Body of pancreas (tissue), 4 donors: ENCODE results near the gene AADACL3. TPM values are rescaled to one million over a fixed set of nuclear protein-coding genes. Genes with fewer than 3 reads are reported as not detected.
"Not testable (repeated sequence)": the region's sequence is repeated elsewhere in the genome, so short reads cannot be mapped to it uniquely, and the experiment has no call there.

Source experiments
- ATAC-seq: fragments of 150-250 bp; one replicate; pipeline ENCODE4 v1.9.1; 2016
- DNase-seq, 4 donors: peaks; one replicate each; pipeline ENCODE4 v3.0.0-alpha.2; 2019
- H3K27ac ChIP-seq, 4 donors: fragments of 200-600 bp; sonication (generic); 1 replicate in 3 of 4; 2 replicates in 1 of 4; pipeline versions ENCODE4 v1.5.1 to v1.6.1; 2016 to 2019; ENCODE audit warnings: mild to moderate bottlenecking in 1 of 4, mixed read lengths in 1 of 4, moderate library complexity in 1 of 4
- H3K27me3 ChIP-seq, 2 donors: fragments of 200-600 bp; sonication (generic); one replicate each; pipeline ENCODE4 v1.6.0; 2016; ENCODE audit warnings: mild to moderate bottlenecking in 1 of 2
- H3K36me3 ChIP-seq, 2 donors: fragments of 200-600 bp; sonication (generic); replicated peaks in 1 of 2; 2 replicates each; pipeline ENCODE4 v1.5.1; 2016; ENCODE audit warnings: low read depth in 2 of 2; ENCODE audit not compliant: insufficient read depth in 1 of 2
- H3K4me1 ChIP-seq: fragments of 200-600 bp; sonication (generic); one replicate; pipeline ENCODE4 v1.6.0; 2016
- H3K4me3 ChIP-seq, 2 donors: fragments of 200-600 bp; sonication (generic); 1 replicate in 1 of 2; 2 replicates in 1 of 2; pipeline ENCODE4 v1.5.1; 2016 to 2019
- H3K9me3 ChIP-seq, 3 donors: fragments of 200-600 bp; sonication (generic); 1 replicate in 2 of 3; 2 replicates in 1 of 3; pipeline ENCODE4 v1.5.1; 2016
- CTCF ChIP-seq, 7 experiments: fragments of 450-650 bp in 4 of 7; fragments of 200-600 bp in 3 of 7; sonication (generic) in 3 of 7; IDR thresholded peaks; one replicate each; pipeline ENCODE4 v1.5.1; 2016 to 2019; ENCODE audit warnings: antibody characterized with exemption in 7 of 7
- POLR2A ChIP-seq, 3 donors: fragments of 450-650 bp; IDR thresholded peaks; one replicate each; pipeline ENCODE4 v1.6.1; 2016; ENCODE audit warnings: antibody characterized with exemption in 3 of 3, mild to moderate bottlenecking in 2 of 3
- WGBS, 2 donors: methylation state at CpG; one replicate each; pipeline ENCODE4 v1.1.5; 2017; 5-methylcytosine and 5-hydroxymethylcytosine counted together
- intact Hi-C: fragments of 100-400 bp; cut with DNase I; formaldehyde crosslinking; loops from one replicate; pipeline ENCODE4 v1.15.1; 2023
- total RNA-seq, 2 donors: library from RNA; depleted of rRNA; stranded (reverse); fragments of >200 nt; gene quantifications; one replicate each; pipeline ENCODE4 v1.1.0, GENCODE V29; 2016

AADACL3 gene
- not detected for total RNA-seq

- no peak for TF ChIP-seq CTCF (IDR thresholded peaks at IDR 0.05)
- TF ChIP-seq POLR2A (IDR thresholded peaks at IDR 0.05), result no peak
- no peak for ATAC-seq
- Histone ChIP-seq H3K27me3 (no peaks in the 10 kb centered on the region), H3K4me3 (no peak within 1 kb of the TSS), H3K36me3 (no peaks in the 10 kb centered on the region), H3K27ac (no peak within 1 kb of the TSS), H3K4me1 (no peaks in the 10 kb centered on the region), H3K9me3 (no peaks in the 10 kb centered on the region)
- 88 to 91% methylated on average over 8 of the region's 8 CpGs for WGBS, 2 donors
- intact Hi-C loops, result no loop called here
- no peak for DNase-seq
Observed at GRCh38 chr1:12715896-12716437, at the start of gene AADACL3. AADACL3 (plus strand) TSS chr1:12716110; CDS start chr1:12716177, 67 bp downstream.

- WGBS, 2 donors, result 77 to 78% methylated on average over 15 of the region's 15 CpGs
- no peaks in the 10 kb centered on the region for H3K27me3 ChIP-seq
- ATAC-seq, result no peak
- H3K27ac ChIP-seq, result no peak overlapping the region
- intact Hi-C loops, result no loop called here
- no peak for DNase-seq
- H3K9me3 ChIP-seq, result no peaks in the 10 kb centered on the region
- no peak overlapping the region for H3K4me3 ChIP-seq
- no peaks in the 10 kb centered on the region for H3K36me3 ChIP-seq
- no peak for TF ChIP-seq CTCF (IDR thresholded peaks at IDR 0.05)
- no peak for TF ChIP-seq POLR2A (IDR thresholded peaks at IDR 0.05)
- H3K4me1 ChIP-seq, result no peaks in the 10 kb centered on the region
Observed at GRCh38 chr1:12666141-12666735, 49.7 kb upstream of the AADACL3 start.

GRCh38 chr1:12669529-12670068, 46.3 kb upstream of the AADACL3 start:
- TF ChIP-seq POLR2A (IDR thresholded peaks at IDR 0.05), result no peak
- TF ChIP-seq CTCF (IDR thresholded peaks at IDR 0.05), result no peak
- DNase-seq (no peak), ATAC-seq (no peak)
- Histone ChIP-seq H3K27ac (no peak overlapping the region), H3K9me3 (no peaks in the 10 kb centered on the region), H3K27me3 (no peaks in the 10 kb centered on the region), H3K36me3 (no peaks in the 10 kb centered on the region), H3K4me3 (no peak overlapping the region), H3K4me1 (no peaks in the 10 kb centered on the region)
- intact Hi-C loops, result no loop called here
- WGBS, 2 donors, result 55 to 67% methylated on average over 3 of the region's 3 CpGs

GRCh38 chr1:12674358-12674757, 41.6 kb upstream of the AADACL3 start:
- no peak overlapping the region for H3K4me3 ChIP-seq
- H3K4me1 ChIP-seq, result no peaks in the 10 kb centered on the region
- TF ChIP-seq POLR2A (IDR thresholded peaks at IDR 0.05) (no peak), CTCF (IDR thresholded peaks at IDR 0.05) (no peak)
- ATAC-seq (no peak), DNase-seq (no peak)
- no peaks in the 10 kb centered on the region for H3K9me3 ChIP-seq
- H3K27me3 ChIP-seq, result no peaks in the 10 kb centered on the region
- H3K36me3 ChIP-seq, result no peaks in the 10 kb centered on the region
- intact Hi-C loops, result no loop called here
- no peak overlapping the region for H3K27ac ChIP-seq

GRCh38 chr1:12676122-12676521, 39.8 kb upstream of the AADACL3 start:
- ATAC-seq, H3K4me1 ChIP-seq, DNase-seq, H3K27me3 ChIP-seq, H3K4me3 ChIP-seq, H3K36me3 ChIP-seq, H3K27ac ChIP-seq, intact Hi-C loops, H3K9me3 ChIP-seq: not testable (repeated sequence)
- WGBS, 2 donors, result 62 to 79% methylated on average over 4 of the region's 4 CpGs
